GM12878 (cell line): ENCODE data around the gene MAPK13.

Experiments used
- BHLHE40 ChIP-seq, 2 experiments: fragments of 450-650 bp in 1 of 2; IDR thresholded peaks; 2 replicates each; pipeline ENCODE4 v1.6.1; 2011 to 2017; ENCODE audit warnings: low read depth in 2 of 2, borderline replicate concordance in 1 of 2, improper control_type of control experiment in 1 of 2, low read length in 1 of 2, mild to moderate bottlenecking in 1 of 2
- CBX5 ChIP-seq: sonication (generic); IDR thresholded peaks from 2 replicates; pipeline ENCODE4 v1.6.1; 2016; ENCODE audit warnings: low read depth, moderate library complexity, mild to moderate bottlenecking, inconsistent platforms
- CUX1 ChIP-seq: IDR thresholded peaks from 2 replicates; pipeline ENCODE4 v1.6.1; 2012; ENCODE audit warnings: improper control_type of control experiment, low read depth, low read length; ENCODE audit not compliant: insufficient replicate concordance
- FOXM1 ChIP-seq: IDR thresholded peaks from 2 replicates; pipeline ENCODE4 v1.6.1; 2012; ENCODE audit warnings: low read depth, mild to moderate bottlenecking, inconsistent platforms, low read length, moderate library complexity
- MAX ChIP-seq: IDR thresholded peaks from 2 replicates; pipeline ENCODE4 v1.6.1; 2012; ENCODE audit warnings: low read depth, low read length, improper control_type of control experiment
- POLR2A ChIP-seq: IDR thresholded peaks from 2 replicates; pipeline ENCODE4 v1.6.1; 2011; ENCODE audit warnings: low read depth, mild to moderate bottlenecking, low read length
- RAD21 ChIP-seq: IDR thresholded peaks from 2 replicates; pipeline ENCODE4 v1.6.1; 2011; ENCODE audit warnings: mild to moderate bottlenecking, low read depth, low read length, moderate library complexity; ENCODE audit not compliant: insufficient read depth
- SIN3A ChIP-seq: IDR thresholded peaks from 2 replicates; pipeline ENCODE4 v1.6.1; 2012; ENCODE audit warnings: low read depth, low read length, improper control_type of control experiment
- ZNF207 ChIP-seq: fragments of 450-650 bp; IDR thresholded peaks from 2 replicates; pipeline ENCODE4 v1.6.1; 2014; ENCODE audit warnings: antibody characterized with exemption, mild to moderate bottlenecking, borderline replicate concordance
- TF ChIP-seq, protein P1 (sequence below), 3 experiments: IDR thresholded peaks in 2 of 3; conservative IDR thresholded peaks in 1 of 3; 2 replicates each; pipeline ENCODE4 v1.5.1; 2011; ENCODE audit warnings: low read depth in 3 of 3, low read length in 3 of 3, mild to moderate bottlenecking in 3 of 3, control low read depth in 2 of 3, moderate library complexity in 2 of 3, inconsistent platforms in 1 of 3, mixed read lengths in 1 of 3; ENCODE audit not compliant: control insufficient read depth in 2 of 3, insufficient read depth in 1 of 3; ENCODE audit errors: extremely low read depth in 1 of 3
- TF ChIP-seq, protein P2 (sequence below): IDR thresholded peaks from 2 replicates; pipeline ENCODE4 v1.6.1; 2011; ENCODE audit warnings: low read depth, low read length, improper control_type of control experiment, borderline replicate concordance

DNA sequence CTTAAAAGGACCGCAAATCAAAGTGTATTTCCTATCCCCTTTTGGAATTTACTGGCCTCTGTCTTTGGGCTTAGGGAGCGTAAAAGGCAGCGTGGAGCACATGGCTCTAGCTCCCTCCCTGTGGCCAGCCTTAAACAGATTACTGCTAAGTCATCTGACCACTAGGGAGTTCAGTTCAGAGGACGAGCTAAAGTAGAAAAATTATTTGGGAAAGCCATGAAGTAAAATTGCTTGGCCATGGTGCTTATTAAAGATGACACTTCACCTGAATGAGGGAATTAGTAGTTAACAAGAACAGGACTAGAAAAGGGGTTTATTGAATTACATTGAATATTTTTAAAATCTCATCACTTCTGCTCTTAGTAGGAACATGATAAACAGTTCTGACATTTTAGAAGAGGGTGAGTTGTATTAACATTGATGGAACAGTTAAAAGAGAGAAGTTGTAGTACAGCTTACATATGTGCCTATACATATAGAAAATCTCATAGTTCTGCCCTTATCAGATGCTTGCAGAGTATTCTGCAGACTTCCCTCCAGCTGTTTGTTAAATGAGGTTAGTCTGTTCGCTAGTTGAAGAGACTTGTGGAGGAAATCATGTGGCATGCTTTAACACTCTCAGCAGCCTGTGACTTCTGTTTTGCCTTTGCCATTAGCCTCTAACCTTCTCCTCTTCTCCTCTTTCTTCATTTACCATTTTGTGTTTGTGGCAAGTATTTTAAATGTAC is 31.2 kb upstream of the MAPK13 start:
- TF ChIP-seq, protein P1, sequence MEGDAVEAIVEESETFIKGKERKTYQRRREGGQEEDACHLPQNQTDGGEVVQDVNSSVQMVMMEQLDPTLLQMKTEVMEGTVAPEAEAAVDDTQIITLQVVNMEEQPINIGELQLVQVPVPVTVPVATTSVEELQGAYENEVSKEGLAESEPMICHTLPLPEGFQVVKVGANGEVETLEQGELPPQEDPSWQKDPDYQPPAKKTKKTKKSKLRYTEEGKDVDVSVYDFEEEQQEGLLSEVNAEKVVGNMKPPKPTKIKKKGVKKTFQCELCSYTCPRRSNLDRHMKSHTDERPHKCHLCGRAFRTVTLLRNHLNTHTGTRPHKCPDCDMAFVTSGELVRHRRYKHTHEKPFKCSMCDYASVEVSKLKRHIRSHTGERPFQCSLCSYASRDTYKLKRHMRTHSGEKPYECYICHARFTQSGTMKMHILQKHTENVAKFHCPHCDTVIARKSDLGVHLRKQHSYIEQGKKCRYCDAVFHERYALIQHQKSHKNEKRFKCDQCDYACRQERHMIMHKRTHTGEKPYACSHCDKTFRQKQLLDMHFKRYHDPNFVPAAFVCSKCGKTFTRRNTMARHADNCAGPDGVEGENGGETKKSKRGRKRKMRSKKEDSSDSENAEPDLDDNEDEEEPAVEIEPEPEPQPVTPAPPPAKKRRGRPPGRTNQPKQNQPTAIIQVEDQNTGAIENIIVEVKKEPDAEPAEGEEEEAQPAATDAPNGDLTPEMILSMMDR (IDR thresholded peaks at IDR 0.05 in 2 of 3, conservative IDR thresholded peaks at IDR 0.05 in 1 of 3; ENCODE audit: control insufficient read depth in 2 of 3, extremely low read depth in 1 of 3, insufficient read depth in 1 of 3, low read depth in 3 of 3, low read length in 3 of 3) = no peak
- no peak for TF ChIP-seq POLR2A
- TF ChIP-seq, protein P2, sequence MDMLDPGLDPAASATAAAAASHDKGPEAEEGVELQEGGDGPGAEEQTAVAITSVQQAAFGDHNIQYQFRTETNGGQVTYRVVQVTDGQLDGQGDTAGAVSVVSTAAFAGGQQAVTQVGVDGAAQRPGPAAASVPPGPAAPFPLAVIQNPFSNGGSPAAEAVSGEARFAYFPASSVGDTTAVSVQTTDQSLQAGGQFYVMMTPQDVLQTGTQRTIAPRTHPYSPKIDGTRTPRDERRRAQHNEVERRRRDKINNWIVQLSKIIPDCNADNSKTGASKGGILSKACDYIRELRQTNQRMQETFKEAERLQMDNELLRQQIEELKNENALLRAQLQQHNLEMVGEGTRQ = no peak
- no peak for TF ChIP-seq RAD21
- TF ChIP-seq MAX = no peak
- TF ChIP-seq CBX5 = no peak
- no peak for TF ChIP-seq ZNF207
- TF ChIP-seq BHLHE40 (IDR thresholded peaks at IDR 0.05; ENCODE audit: borderline replicate concordance in 1 of 2, low read depth in 2 of 2, low read length in 1 of 2) = no peak
- no peak for TF ChIP-seq SIN3A
- no peak for TF ChIP-seq FOXM1
- TF ChIP-seq CUX1 = no peak
